Activated naive CD4-positive, alpha-beta T cell treated with anti-CD3 and anti-CD28 coated beads, Interleukin-2, amount 50 U/mL, for 72 hours (primary cell): ENCODE measurements around the gene KIAA0408. TPM values are rescaled to one million over a fixed set of nuclear protein-coding genes. Genes with fewer than 3 reads are reported as not detected.

ENCODE experiments used
- ATAC-seq, 2 donors: fragments of 150-1000 bp; cut with Tn5 transposase; 2 replicates each; pipeline ENCODE4 v1.10.0; 2021; ENCODE audit warnings: mild to moderate bottlenecking in 2 of 2, moderate library complexity in 2 of 2
- DNase-seq, 2 donors: peaks; one replicate each; pipeline ENCODE4 v3.0.0; 2021 to 2022; ENCODE audit warnings: low spot score in 2 of 2
- H3K27ac Mint-ChIP-seq, 2 donors: one replicate each; pipeline ENCODE4 v1.8.0; 2022; ENCODE audit warnings: mild to moderate bottlenecking in 2 of 2, mixed read lengths in 2 of 2
- H3K36me3 Mint-ChIP-seq, 2 donors: one replicate each; pipeline ENCODE4 v1.8.0; 2022; ENCODE audit warnings: mixed read lengths in 2 of 2
- H3K9me3 Mint-ChIP-seq, 2 donors: one replicate each; pipeline ENCODE4 v1.8.0; 2022; ENCODE audit warnings: mixed read lengths in 2 of 2
- total RNA-seq, 2 donors: library from RNA; stranded (reverse); gene quantifications; one replicate each; pipeline ENCODE4 v1.2.3, GENCODE V29; 2022

KIAA0408 gene
- total RNA-seq, 2 donors from 2014 or later, result 3.6 to 4.4 TPM

DNA sequence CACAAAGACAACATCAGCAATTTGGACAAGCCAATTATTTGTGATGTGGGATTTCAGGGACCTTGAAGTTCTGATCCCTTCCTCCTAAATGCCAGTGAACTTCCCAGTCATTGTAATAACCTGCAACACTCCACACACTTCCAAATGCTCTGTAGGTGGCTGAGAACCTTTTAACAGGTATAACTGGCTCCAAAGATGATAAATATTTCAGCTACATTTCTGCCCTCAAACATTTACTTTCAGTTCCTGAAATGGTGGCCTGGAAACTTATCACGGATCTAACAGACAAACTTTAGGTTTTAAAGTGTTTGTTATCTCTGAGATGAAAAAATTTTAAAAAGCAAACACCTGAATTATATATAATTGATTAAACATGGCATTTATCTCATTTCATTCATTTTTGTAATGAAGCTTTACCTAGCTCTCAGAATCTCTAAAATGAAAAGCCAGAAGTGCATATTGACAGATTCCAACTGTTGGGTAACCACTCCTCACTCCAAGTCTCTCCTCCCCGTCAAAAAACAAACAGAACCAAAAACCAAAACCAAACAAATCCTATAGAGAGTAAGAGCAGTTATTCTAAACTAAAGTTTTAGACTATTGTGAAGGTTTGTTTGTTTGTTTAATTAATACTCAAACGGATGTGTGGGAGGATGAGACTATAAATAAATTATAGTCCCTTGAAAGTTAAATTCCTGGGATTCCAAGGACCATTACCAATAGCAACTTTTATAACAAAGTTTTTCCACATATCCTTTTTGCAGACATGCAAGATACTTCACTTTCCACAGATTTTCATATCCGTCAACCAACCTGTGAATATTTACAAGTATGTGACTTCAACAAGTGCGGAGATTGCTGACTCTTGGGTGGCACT lies 12.4 kb upstream of the KIAA0408 start:
- no peak for ATAC-seq
- Mint-ChIP-seq H3K36me3 (peaks cover 8% of the 10 kb centered on the region in 2 donors), H3K9me3 (no peaks in the 10 kb centered on the region), H3K27ac (no peak overlapping the region)
- no peak for DNase-seq

DNA sequence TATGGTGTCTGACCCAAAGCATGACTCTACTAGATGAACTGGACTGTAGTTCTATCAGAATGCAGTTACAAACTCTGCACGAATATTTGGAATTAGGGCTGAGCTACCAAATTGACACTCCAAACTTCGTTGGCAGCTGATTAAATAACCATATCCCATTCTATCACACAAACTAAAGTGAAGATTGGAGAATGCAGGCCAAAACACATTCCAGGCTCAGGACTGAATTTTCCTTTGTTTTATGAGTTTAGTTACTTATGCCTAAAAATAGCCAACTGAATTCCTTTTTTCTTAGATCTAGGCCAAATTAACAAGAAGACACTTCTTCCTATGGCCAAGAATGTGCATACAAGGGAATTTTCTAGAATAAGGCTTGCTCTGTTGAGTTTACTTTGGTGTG lies 9.7 kb upstream of the KIAA0408 start:
- DNase-seq, result no peak
- Mint-ChIP-seq H3K27ac (no peak overlapping the region), H3K36me3 (no peaks in the 10 kb centered on the region), H3K9me3 (no peaks in the 10 kb centered on the region)
- no peak for ATAC-seq

DNA sequence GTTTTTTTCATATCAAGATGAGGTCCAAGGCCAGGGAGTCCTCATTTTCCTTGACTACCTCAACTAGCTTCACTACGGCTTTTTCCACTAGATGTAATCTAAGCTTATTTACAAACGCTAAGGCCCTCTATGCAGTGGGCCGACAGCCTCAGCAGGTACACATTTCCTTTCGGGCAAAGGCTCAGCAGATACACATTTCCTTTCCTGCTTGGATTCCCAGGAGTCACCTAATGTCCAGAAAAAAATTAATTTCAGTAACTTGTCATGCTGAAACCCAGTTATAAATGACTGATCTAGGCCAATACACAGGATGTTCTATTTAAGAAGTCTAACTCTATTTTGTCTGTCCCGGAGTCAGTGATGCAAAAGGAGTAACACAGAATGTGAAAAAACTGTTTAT lies 7.2 kb upstream of the KIAA0408 start:
- no peak overlapping the region for H3K27ac Mint-ChIP-seq
- no peak for DNase-seq
- no peaks in the 10 kb centered on the region for H3K9me3 Mint-ChIP-seq
- H3K36me3 Mint-ChIP-seq, result no peaks in the 10 kb centered on the region
- ATAC-seq, result no peak

DNA sequence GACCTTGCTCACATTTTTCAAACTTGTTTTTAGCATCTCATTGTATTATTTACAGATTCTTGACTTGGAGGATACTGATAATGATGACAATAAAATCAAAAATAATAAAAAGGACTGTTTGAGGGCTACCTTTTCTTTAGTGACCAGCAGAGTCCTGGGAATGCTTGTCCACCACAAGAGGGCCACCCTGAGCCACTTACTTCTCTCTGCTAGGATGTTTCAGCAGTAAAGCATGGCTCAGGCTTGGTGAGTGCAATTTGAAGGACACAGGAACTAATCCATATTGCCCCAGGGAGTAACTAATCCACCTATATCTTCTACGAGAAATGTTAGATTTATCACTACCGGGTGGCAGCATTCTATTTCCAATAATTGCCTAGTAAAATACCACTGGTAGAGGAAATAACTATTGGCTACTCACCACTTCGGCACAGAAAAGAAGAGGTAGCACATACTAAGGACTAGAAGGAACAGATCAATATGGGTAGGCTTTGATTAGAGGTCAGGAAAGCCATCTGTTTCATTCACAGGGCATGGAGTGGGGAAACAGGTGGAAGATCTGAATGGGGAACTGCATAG lies 5.8 kb upstream of the KIAA0408 start:
- peak; percentile 77 to 83 for ATAC-seq
- peak in 1 of 2 donors; percentile 57 for DNase-seq
- Mint-ChIP-seq H3K36me3 (no peaks in the 10 kb centered on the region), H3K27ac (no peak overlapping the region), H3K9me3 (no peaks in the 10 kb centered on the region)

DNA sequence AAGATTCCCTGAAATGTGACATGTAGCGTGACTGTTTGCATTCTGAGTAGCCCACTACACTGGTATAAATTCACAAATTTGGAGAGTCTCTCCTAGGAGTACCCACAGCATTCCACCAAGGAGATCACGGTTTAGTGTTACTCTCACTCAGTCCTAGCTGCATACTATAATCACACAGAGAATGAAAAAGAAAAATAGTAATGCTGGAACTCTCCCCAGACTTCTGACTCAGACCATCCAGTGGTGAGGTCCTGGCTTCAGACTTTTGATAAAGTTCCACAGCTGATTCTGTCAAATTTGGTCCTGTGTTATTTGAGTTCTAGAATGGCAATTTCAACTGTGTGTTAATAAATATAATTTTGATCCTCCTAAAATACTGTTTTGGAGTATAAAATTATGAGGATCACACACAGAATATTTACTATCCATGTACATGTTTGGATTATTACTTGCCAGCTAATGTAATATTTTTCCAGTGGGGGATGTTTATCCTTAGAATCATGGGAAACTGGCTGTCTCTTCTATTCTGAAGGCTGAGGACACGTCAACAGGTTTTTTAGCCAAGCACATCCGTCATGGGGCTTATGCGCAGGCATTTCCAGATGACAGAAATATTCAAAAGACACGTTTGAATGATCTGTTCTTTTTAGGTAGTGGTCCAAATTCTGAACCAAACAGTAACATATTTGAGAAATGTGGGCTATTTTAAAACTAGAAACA lies 5.1 kb upstream of the KIAA0408 start:
- DNase-seq (no peak), ATAC-seq (no peak)
- H3K9me3 Mint-ChIP-seq, result no peaks in the 10 kb centered on the region
- H3K36me3 Mint-ChIP-seq, result no peaks in the 10 kb centered on the region
- no peak overlapping the region for H3K27ac Mint-ChIP-seq

DNA sequence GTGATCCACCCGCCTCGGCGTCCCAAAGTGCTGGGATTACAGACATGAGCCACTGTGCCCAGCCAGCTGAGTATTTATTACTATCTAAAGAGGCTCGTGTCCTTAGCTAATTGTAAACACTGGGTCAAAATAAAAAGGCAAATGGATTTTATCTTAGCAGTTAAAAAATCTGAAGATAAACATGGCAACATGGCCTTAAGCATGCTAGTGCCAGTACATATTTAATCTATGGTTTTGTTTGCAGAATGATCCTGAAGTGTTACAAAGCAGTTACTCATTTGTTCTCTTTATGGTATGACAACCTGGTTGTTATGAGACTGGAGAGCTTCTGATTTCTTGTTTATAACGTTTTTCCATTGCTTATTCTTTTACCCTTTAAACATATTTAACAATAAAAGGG lies 3.9 kb upstream of the KIAA0408 start:
- ATAC-seq, result no peak
- Mint-ChIP-seq H3K9me3 (no peaks in the 10 kb centered on the region), H3K36me3 (no peaks in the 10 kb centered on the region), H3K27ac (no peak overlapping the region)
- no peak for DNase-seq

DNA sequence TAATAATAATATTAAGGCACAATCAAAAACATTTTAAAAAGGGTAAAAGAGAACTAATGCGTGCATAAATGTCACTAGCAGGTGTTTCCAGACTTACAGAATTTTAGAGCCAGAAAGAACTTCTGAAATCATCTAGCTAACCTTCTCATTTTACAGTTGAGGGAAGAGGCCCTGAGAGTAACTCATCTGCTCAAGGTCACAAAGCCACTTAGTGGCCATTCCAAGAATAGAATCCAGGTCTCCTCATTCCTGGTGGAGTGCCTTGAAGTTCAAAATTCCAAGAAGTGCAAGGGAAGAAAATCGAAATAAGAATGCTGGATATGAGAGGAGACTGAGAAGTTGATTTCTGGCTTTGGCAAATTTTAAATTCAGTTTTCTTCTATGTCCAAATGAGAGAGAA lies 3.2 kb upstream of the KIAA0408 start:
- H3K27ac Mint-ChIP-seq, result no peak overlapping the region
- no peak for ATAC-seq
- no peaks in the 10 kb centered on the region for H3K9me3 Mint-ChIP-seq
- H3K36me3 Mint-ChIP-seq, result no peaks in the 10 kb centered on the region
- no peak for DNase-seq

DNA sequence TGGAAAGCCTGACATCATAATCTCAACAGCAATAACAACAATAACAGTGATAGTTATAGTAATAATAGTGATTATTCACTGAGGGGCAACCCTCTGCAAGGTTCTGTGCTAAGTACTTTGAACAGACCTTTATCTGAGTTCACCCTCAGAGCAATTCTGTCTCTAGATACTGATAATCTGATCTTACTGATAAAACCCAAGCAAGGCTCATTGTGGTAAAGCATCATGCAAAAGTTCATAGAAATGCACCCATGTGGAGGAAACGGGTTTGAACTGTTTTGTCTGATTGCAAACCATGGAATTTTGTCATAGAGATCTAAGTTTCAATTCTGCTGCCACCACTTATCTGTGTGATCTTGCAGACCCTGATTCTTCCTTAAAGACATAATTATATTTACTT lies 1.3 kb upstream of the KIAA0408 start:
- no peak for ATAC-seq
- no peak overlapping the region for H3K27ac Mint-ChIP-seq

DNA sequence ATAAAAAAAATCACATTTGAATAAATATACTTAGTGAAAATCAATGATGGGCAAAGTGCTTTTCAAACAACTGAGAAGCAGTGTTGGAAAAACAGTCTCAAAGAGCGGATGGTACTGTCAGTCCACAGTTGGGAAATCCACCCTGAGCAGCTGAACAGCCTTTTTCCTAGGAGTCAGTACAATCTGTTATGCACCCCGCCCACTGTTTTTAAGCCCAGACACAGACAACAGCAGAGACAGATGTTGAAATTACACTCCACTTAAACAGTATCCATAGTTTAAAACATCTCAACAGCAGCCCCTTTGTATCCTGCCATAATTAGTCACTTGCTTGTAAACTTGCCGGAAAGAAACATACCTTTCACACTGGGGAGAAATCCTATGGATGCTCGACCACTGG lies 372 bp downstream of the KIAA0408 start:
- DNase-seq (no peak), ATAC-seq (no peak)
- no peaks in the 10 kb centered on the region for H3K36me3 Mint-ChIP-seq
- no peak overlapping the region for H3K27ac Mint-ChIP-seq
- H3K9me3 Mint-ChIP-seq, result no peaks in the 10 kb centered on the region

More for the DNA sequence above, 1.3 kb upstream of the KIAA0408 start:
- Mint-ChIP-seq H3K9me3 (no peaks in the 10 kb centered on the region), H3K36me3 (no peaks in the 10 kb centered on the region)
- DNase-seq, result no peak

DNA sequence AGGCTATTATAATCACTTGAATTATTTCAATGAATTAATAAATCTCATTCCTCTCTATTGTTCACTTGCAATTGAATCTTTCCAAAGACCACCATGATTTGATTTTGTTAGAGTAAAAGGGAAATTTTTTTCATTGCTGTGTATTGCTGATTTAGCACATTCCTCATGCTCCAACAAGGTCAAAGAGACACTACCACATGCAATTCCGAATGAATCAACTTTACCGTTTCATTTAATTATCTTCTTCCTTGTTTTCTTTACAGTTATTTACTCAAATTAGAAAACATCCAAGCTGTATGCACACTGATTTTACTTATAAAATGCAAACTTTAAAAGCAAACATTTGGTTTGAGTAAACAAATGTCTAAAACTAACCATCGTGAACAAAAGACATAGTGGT lies 967 bp downstream of the KIAA0408 start:
- Mint-ChIP-seq H3K36me3 (no peaks in the 10 kb centered on the region), H3K9me3 (no peaks in the 10 kb centered on the region), H3K27ac (peak overlapping the region in 1 of 2 donors; percentile 73)
- ATAC-seq (no peak), DNase-seq (no peak)

DNA sequence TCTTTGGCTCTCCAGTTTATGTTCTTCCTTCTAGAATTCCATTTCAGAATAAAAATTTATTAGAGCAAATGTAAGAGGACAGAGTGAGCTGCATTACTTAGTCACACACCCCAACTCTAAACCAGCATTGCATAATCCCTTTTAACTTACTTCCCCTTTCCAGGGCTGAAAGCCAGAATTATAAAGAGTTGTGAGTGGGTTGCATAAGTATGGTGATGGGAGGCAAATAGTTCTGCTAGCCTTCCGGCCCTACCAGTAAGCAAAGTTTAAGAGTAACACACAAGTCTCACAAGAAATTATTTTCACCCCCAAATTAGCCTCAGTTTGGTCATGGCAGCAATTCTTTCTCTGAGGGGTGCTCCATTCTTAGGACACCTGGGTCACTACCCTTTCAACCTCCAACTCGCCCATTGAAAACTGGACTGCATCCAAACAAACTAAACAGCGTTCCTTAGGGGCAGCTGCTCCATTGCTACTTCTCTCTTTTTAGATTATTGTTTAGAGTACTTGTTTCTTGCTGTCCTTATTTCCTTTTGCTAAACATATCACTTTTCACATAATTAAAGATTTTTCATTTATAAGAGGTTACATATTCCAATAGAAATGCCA lies 1.6 kb downstream of the KIAA0408 start:
- DNase-seq, result no peak
- no peaks in the 10 kb centered on the region for H3K36me3 Mint-ChIP-seq
- no peaks in the 10 kb centered on the region for H3K9me3 Mint-ChIP-seq
- H3K27ac Mint-ChIP-seq, result no peak overlapping the region
- no peak for ATAC-seq

DNA sequence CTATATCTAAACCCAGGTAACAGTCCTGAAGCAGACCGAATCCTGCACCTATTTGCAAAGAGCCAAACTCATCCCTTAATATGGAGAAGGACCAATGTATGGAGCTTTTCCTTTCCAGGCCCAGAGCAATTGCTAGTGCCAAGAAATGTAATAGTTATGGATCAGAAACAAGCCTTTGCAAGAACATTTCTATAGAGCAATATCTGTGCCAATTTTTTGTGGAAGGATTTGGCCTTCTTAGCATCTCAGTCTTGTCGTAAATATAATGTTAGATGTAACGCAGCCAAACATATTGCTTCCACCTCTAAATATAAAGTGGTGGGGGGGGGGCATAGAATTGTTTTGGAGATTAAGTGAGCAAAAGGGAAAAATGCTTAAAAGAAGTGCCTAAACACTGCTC lies 2.7 kb downstream of the KIAA0408 start:
- no peak for DNase-seq
- Mint-ChIP-seq H3K27ac (no peak overlapping the region), H3K9me3 (no peaks in the 10 kb centered on the region), H3K36me3 (no peaks in the 10 kb centered on the region)
- ATAC-seq, result no peak

DNA sequence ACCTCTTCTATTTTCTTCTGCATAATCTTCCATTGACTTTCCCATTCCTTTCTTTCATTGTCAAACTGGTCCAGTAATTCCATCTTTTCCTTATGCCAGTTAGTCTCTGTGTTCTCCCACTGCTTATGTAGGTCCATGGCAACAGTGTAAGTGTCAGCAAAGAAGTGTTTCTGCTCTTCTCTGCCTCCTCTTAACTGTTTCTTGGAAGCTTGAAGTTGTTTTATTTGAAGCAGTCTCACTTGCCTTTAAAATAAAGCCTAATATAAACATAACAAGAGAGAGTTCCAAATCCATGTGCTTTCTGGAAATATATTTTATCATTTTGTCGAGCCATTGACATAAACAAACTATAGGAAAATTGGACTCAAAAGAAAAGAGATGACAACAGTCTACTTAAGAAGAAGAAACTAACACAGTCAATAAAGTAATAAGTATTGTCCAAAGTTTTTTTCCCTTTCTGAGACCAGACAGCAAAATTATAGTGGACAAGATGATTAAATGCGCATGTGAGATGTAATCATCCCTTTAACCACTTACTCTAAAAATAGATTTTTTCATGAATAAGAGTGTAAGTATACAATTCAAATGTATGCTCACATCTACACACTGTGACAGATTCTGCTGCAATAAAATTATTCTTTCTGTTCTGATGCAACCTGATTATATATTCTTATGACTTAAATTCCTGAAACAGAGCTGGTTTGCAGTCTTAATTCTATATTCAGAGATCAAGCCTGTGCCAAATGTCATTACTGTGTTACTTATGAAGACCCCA lies 5.2 kb downstream of the KIAA0408 start:
- Mint-ChIP-seq H3K27ac (no peak overlapping the region), H3K36me3 (no peaks in the 10 kb centered on the region), H3K9me3 (no peaks in the 10 kb centered on the region)
- no peak for ATAC-seq
- DNase-seq, result no peak

DNA sequence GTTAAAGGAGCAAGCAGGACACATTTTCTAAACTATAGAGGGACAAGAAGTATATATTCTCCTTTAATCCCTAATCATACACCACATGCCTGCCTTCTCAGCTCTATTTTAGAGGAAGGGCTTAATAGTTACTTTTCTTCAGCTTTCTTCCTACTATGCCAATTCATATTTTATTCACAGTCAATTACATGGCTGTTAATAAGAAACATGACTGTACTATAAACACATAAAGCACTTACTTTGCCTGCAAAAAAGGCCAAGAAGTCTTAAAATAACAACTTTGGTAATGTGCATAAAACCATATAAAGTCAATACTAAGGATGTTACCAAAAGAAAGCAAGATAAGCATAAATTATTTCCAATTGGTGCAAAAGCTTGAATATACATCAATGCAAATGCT lies 6.4 kb downstream of the KIAA0408 start:
- no peaks in the 10 kb centered on the region for H3K36me3 Mint-ChIP-seq

DNA sequence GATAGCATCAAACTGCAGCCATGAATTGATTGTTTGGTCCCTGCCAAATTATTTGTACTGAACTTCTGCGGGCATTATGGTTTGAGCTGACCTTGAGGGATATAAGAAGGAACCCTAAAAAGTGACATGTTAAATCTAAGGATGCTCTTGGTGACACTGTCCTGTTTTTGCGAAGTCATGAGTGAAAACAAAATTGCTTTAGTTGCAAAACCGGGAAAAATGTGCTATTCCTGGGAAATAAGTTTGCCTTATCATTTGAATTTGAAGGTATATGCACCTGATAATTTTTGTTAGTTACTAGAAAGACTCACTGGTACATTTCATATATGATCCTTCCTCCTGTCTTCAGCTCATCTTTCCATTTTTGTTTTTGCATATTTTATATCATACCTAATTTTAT lies 7.8 kb downstream of the KIAA0408 start:
- DNase-seq (no peak), ATAC-seq (no peak)
- H3K9me3 Mint-ChIP-seq, result no peaks in the 10 kb centered on the region
- no peak overlapping the region for H3K27ac Mint-ChIP-seq
- H3K36me3 Mint-ChIP-seq, result peaks cover 0 to 11% of the 10 kb centered on the region in 2 donors

More for the DNA sequence above, 6.4 kb downstream of the KIAA0408 start:
- Mint-ChIP-seq H3K27ac (no peak overlapping the region), H3K9me3 (no peaks in the 10 kb centered on the region)
- DNase-seq, result no peak
- ATAC-seq, result no peak

DNA sequence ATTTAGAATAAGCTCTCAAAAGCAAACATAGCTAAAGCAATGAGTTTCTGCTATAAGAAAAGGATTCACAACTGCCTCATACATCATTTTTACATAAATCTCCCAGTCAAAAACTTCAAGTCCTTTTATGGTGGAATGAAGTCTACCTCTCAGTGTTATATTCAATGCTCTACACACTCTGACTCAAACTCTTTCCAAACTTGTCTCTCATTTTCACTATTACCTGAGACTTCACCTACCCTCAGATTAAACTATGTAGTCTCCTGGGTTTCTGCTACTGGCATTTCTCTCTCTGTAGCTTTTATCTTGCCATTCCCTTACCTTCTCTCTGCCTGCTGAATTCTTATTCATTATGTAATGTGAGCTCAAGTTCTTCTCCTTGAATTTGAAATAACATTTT lies 11.4 kb downstream of the KIAA0408 start:
- peaks cover 0 to 13% of the 10 kb centered on the region in 2 donors for H3K36me3 Mint-ChIP-seq
- no peaks in the 10 kb centered on the region for H3K9me3 Mint-ChIP-seq
- ATAC-seq, result peak; percentile 33 to 81
- DNase-seq, result no peak
- H3K27ac Mint-ChIP-seq, result peak overlapping the region in 1 of 2 donors; percentile 5
